ENCODE measurements around the gene LCN15. TPM values are rescaled to one million over a fixed set of nuclear protein-coding genes. Genes with fewer than 3 reads are reported as not detected.
"Not testable (repeated sequence)": the region's sequence is repeated elsewhere in the genome, so short reads cannot be mapped to it uniquely, and the experiment has no call there.

The LCN15 gene
- total and polyA plus RNA-seq, 4 donors, result not detected

DNA sequence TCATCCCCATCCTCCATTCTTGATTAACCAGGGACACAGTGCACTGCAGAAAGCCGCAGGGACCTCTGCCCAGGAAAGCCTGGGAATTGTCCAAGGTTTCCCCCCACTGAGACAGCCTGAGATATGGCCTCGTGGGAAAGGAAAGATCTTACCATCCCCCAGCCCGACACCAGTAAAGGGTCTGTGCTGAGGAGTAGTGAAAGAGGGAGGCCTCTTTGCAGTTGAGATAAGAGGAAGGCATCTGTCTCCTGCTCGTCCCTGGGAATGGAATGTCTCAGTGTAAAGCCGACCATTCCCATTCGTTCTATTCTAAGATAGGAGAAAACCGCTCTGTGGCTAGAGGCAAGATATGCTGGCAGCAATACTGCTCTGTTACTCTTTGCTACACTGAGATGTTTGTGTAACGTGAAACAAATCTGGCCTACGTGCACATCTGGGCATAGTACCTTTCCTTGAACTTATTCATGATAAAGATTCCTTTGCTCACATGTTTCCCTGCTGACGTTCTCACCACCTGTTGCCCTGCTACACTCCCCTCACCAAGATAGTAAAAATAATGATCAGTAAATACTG, 32.5 kb upstream of the LCN15 start:
- WGBS, result 26% methylated on average over 10 of the region's 10 CpGs
- not testable (repeated sequence) for H3K4me3 ChIP-seq (ENCODE audit: low read depth in 1 of 3, low read length in 3 of 3); H3K36me3 ChIP-seq (ENCODE audit: control insufficient read depth in 4 of 4, insufficient read depth in 3 of 4, low read depth in 1 of 4, low read length in 3 of 4); H3K27ac ChIP-seq (ENCODE audit: low read depth in 1 of 2, low read length in 2 of 2); H3K9ac ChIP-seq (ENCODE audit: low read depth in 1 of 2, low read length in 2 of 2); H3K27me3 ChIP-seq (ENCODE audit: control insufficient read depth in 4 of 4, insufficient read depth in 4 of 4, low read length in 3 of 4); DNase-seq (ENCODE audit: low spot score); H3K9me3 ChIP-seq (ENCODE audit: control insufficient read depth in 4 of 4, low read length in 3 of 4)
- TF ChIP-seq NR2F2 (IDR thresholded peaks at IDR 0.05) (peak; percentile 61), RXRA (IDR thresholded peaks at IDR 0.05) (peak in 1 of 2 donors; percentile 24), SP1 (IDR thresholded peaks at IDR 0.05) (peak; percentile 57)
- H3K4me1 ChIP-seq (ENCODE audit: control insufficient read depth in 4 of 4, insufficient read depth in 4 of 4, low read length in 3 of 4), result peaks cover 17 to 35% (median 31%) of the 10 kb centered on the region in 4 donors

GRCh38 chr9:136796238-136796774, 32.0 kb upstream of the LCN15 start, which contains the start of gene CCDC183:
TSS of gene CCDC183 (plus strand) at chr9:136796338. CDS start at chr9:136796398, 60 bp downstream.
- Histone ChIP-seq H3K27ac (ENCODE audit: low read depth in 1 of 2, low read length in 2 of 2) (no peak within 1 kb of the TSS), H3K27me3 (ENCODE audit: control insufficient read depth in 4 of 4, insufficient read depth in 4 of 4, low read length in 3 of 4) (no peaks in the 10 kb centered on the region), H3K4me1 (ENCODE audit: control insufficient read depth in 4 of 4, insufficient read depth in 4 of 4, low read length in 3 of 4) (peaks cover 19 to 40% (median 35%) of the 10 kb centered on the region in 4 donors), H3K36me3 (ENCODE audit: control insufficient read depth in 4 of 4, insufficient read depth in 3 of 4, low read depth in 1 of 4, low read length in 3 of 4) (peaks cover 0 to 2% (median under 1%) of the 10 kb centered on the region in 4 donors), H3K4me3 (ENCODE audit: low read depth in 1 of 3, low read length in 3 of 3) (no peak within 1 kb of the TSS), H3K9me3 (ENCODE audit: control insufficient read depth in 4 of 4, low read length in 3 of 4) (no peaks in the 10 kb centered on the region), H3K9ac (ENCODE audit: low read depth in 1 of 2, low read length in 2 of 2) (no peak within 1 kb of the TSS)
- TF ChIP-seq JUND (IDR thresholded peaks at IDR 0.05) (no peak), HNF4A (conservative IDR thresholded peaks at IDR 0.05) (no peak), EGR1 (IDR thresholded peaks at IDR 0.05; ENCODE audit: low read depth in 2 of 2) (no peak), MAX (IDR thresholded peaks at IDR 0.05) (no peak), SP1 (IDR thresholded peaks at IDR 0.05) (no peak)
- no peak for DNase-seq (ENCODE audit: low spot score)
- 60% methylated on average over 5 of the region's 5 CpGs for WGBS

DNA sequence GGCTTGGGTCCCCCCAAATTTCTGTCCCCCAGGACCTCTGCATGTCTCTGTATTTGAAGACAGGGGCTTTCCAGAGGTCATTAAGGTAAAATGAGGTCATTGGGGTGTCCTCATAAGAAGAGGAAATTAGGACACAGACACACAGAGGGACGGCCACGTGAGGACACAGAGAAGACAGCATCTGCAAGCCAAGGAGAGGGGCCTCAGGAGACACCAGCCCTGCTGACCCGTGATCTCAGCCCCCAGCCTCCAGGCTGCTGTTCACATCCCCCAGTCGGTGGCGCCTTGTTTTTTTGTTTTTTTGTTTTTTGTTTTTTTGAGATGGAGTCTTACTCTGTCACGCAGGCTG, 30.7 kb upstream of the LCN15 start:
- no peak for DNase-seq (ENCODE audit: low spot score)
- Histone ChIP-seq H3K9ac (ENCODE audit: low read depth in 1 of 2, low read length in 2 of 2) (no peak overlapping the region), H3K4me1 (ENCODE audit: control insufficient read depth in 4 of 4, insufficient read depth in 4 of 4, low read length in 3 of 4) (peaks cover 15 to 40% (median 33%) of the 10 kb centered on the region in 4 donors), H3K27ac (ENCODE audit: low read depth in 1 of 2, low read length in 2 of 2) (no peak overlapping the region), H3K4me3 (ENCODE audit: low read depth in 1 of 3, low read length in 3 of 3) (no peak overlapping the region), H3K36me3 (ENCODE audit: control insufficient read depth in 4 of 4, insufficient read depth in 3 of 4, low read depth in 1 of 4, low read length in 3 of 4) (peaks cover 0 to 2% (median under 1%) of the 10 kb centered on the region in 4 donors), H3K27me3 (ENCODE audit: control insufficient read depth in 4 of 4, insufficient read depth in 4 of 4, low read length in 3 of 4) (no peaks in the 10 kb centered on the region), H3K9me3 (ENCODE audit: control insufficient read depth in 4 of 4, low read length in 3 of 4) (no peaks in the 10 kb centered on the region)
- 64% methylated on average over 6 of the region's 6 CpGs for WGBS
- no peak for TF ChIP-seq REST (IDR thresholded peaks at IDR 0.05)
- TF ChIP-seq, protein P1, sequence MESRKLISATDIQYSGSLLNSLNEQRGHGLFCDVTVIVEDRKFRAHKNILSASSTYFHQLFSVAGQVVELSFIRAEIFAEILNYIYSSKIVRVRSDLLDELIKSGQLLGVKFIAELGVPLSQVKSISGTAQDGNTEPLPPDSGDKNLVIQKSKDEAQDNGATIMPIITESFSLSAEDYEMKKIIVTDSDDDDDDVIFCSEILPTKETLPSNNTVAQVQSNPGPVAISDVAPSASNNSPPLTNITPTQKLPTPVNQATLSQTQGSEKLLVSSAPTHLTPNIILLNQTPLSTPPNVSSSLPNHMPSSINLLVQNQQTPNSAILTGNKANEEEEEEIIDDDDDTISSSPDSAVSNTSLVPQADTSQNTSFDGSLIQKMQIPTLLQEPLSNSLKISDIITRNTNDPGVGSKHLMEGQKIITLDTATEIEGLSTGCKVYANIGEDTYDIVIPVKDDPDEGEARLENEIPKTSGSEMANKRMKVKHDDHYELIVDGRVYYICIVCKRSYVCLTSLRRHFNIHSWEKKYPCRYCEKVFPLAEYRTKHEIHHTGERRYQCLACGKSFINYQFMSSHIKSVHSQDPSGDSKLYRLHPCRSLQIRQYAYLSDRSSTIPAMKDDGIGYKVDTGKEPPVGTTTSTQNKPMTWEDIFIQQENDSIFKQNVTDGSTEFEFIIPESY (IDR thresholded peaks at IDR 0.05), result no peak
- TF ChIP-seq FOXA1 (IDR thresholded peaks at IDR 0.05), result no peak
- TF ChIP-seq HNF4A (conservative IDR thresholded peaks at IDR 0.05), result no peak
- TF ChIP-seq RXRA (IDR thresholded peaks at IDR 0.05), result no peak
- TF ChIP-seq TAF1 (conservative IDR thresholded peaks at IDR 0.05), result no peak
- no peak for TF ChIP-seq ATF3 (IDR thresholded peaks at IDR 0.05)
- no peak for TF ChIP-seq EGR1 (IDR thresholded peaks at IDR 0.05; ENCODE audit: low read depth in 2 of 2)
- no peak for TF ChIP-seq RAD21 (IDR thresholded peaks at IDR 0.05)
- no peak for TF ChIP-seq FOXA2 (IDR thresholded peaks at IDR 0.05)
- TF ChIP-seq, protein P2, sequence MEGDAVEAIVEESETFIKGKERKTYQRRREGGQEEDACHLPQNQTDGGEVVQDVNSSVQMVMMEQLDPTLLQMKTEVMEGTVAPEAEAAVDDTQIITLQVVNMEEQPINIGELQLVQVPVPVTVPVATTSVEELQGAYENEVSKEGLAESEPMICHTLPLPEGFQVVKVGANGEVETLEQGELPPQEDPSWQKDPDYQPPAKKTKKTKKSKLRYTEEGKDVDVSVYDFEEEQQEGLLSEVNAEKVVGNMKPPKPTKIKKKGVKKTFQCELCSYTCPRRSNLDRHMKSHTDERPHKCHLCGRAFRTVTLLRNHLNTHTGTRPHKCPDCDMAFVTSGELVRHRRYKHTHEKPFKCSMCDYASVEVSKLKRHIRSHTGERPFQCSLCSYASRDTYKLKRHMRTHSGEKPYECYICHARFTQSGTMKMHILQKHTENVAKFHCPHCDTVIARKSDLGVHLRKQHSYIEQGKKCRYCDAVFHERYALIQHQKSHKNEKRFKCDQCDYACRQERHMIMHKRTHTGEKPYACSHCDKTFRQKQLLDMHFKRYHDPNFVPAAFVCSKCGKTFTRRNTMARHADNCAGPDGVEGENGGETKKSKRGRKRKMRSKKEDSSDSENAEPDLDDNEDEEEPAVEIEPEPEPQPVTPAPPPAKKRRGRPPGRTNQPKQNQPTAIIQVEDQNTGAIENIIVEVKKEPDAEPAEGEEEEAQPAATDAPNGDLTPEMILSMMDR (IDR thresholded peaks at IDR 0.05; ENCODE audit: low read depth, low read length, missing input control), result no peak
- no peak for TF ChIP-seq SP1 (IDR thresholded peaks at IDR 0.05)
- no peak for TF ChIP-seq JUND (IDR thresholded peaks at IDR 0.05)
- no peak for TF ChIP-seq NR2F2 (IDR thresholded peaks at IDR 0.05)
- no peak for TF ChIP-seq MAX (IDR thresholded peaks at IDR 0.05)
- TF ChIP-seq GABPA (IDR thresholded peaks at IDR 0.05 in 1 of 2, conservative IDR thresholded peaks at IDR 0.05 in 1 of 2), result no peak
- TF ChIP-seq YY1 (IDR thresholded peaks at IDR 0.05), result no peak
- TF ChIP-seq HNF4G (IDR thresholded peaks at IDR 0.05), result no peak

Data from liver (tissue), 9 donors.